ENCODE measurements around the gene STK16. TPM values are rescaled to one million over a fixed set of nuclear protein-coding genes. Genes with fewer than 3 reads are reported as not detected.

STK16 gene
- total RNA-seq, 2 experiments from 2014 or later = 34.4 to 35.4 TPM

DNA sequence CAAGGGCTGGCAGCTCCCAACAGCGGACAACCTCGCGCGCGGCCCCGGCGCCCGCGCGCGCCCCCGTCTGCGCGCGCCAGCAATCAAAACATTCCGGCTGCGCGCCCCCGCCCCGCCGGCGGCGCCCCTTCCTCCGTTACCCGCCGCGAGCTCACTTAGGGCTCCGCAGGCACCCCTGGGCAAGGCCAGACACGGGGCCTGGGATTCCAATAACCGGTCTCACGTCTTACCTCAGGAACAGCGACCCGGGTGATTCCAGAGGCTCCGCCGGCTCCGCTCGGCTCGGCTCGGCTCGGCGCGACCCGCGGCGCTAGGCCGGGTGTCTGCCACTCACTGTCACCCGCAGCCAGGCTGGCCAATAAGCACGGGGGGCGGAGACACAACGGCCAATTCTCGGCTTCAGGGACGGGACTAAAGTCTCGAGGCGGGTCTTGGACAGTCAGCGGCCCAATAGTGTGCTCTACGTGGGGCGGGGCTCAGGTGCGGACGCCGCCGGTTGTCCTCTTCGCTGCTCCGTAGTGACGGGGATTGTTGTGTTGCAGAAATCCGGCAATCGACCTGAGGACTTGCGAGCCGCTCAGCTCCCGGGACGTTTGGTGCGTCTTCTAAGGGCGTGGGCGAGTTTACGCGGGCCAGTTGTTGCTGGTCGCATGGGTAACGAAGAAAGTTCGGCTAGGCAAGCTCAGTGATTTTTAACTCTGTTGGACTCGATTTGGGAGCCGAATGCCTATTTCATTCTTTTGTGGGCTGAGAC lies 15.8 kb upstream of the STK16 start, which contains the start of the genes ANKZF1 and ATG9A:
Gene ANKZF1 (plus strand): TSS at position 502 of the 754 bp plus-strand sequence. CDS start 452 bp downstream, outside the sequence.
Gene ATG9A (minus strand): TSS at position 332 of the 754 bp plus-strand sequence. CDS start 1,612 bp downstream, outside the sequence.
- peaks cover 39% of the 10 kb centered on the region for H3K4me1 Mint-ChIP-seq (ENCODE audit: low read depth)
- peak; percentile 98 for ATAC-seq

GRCh38 chr2:219230059-219230540 lies 15.2 kb upstream of the STK16 start:
- CTCF ChIA-PET = interaction anchor here (0.8 to 3.0 kb wide), 16 partner anchors 9 to 250 kb away, joined by 3 to 15 read pairs (median 5); partner anchors contain the start of genes ABCB6, CNPPD1, DNAJB2 and GLB1L
- Mint-ChIP-seq H3K4me3 (peak overlapping the region; percentile 95), H3K4me1 (ENCODE audit: low read depth) (peaks cover 39% of the 10 kb centered on the region), H3K36me3 (ENCODE audit: low read depth) (peaks cover 73% of the 10 kb centered on the region), H3K27me3 (no peaks in the 10 kb centered on the region), H3K27ac (peak overlapping the region; percentile 97), H3K9me3 (no peaks in the 10 kb centered on the region)
- ATAC-seq = peak; percentile 14
- DNase-seq = peak; percentile 71
- no peak for TF ChIP-seq CTCF (IDR thresholded peaks at IDR 0.05)
- intact Hi-C loops (cut with micrococcal nuclease) = no loop called here
- POLR2A ChIA-PET = interaction anchor here (1.0 to 9.9 kb wide), 14 partner anchors 11 to 571 kb away, joined by 3 to 239 read pairs (median 6); partner anchors contain the start of genes ABCB6, BCS1L, CNPPD1 and DNAJB2

More for the DNA sequence above, 15.8 kb upstream of the STK16 start, which contains the start of the genes ANKZF1 and ATG9A:
- H3K27me3 Mint-ChIP-seq = no peaks in the 10 kb centered on the region
- no peak for TF ChIP-seq CTCF (IDR thresholded peaks at IDR 0.05)
- intact Hi-C loops (cut with micrococcal nuclease) = loop anchor here (5.0 kb wide), 1 partner anchor 68 kb away; no protein-coding TSS in a partner anchor
- H3K9me3 Mint-ChIP-seq = no peaks in the 10 kb centered on the region
- H3K27ac Mint-ChIP-seq = peak within 1 kb of the TSS; percentile 97
- H3K4me3 Mint-ChIP-seq = peak within 1 kb of the TSS; percentile 95
- peaks cover 74% of the 10 kb centered on the region for H3K36me3 Mint-ChIP-seq (ENCODE audit: low read depth)
- DNase-seq = peak; percentile 100
- ChIA-PET CTCF (interaction anchor here (0.8 to 3.0 kb wide), 16 partner anchors 10 to 249 kb away, joined by 3 to 15 read pairs (median 5); partner anchors contain the start of genes ABCB6, CNPPD1, DNAJB2 and GLB1L), POLR2A (interaction anchor here (0.6 to 9.9 kb wide), 17 partner anchors 11 to 570 kb away, joined by 3 to 239 read pairs (median 4); partner anchors contain the start of genes ABCB6, BCS1L, CNPPD1 and DNAJB2)

DNA sequence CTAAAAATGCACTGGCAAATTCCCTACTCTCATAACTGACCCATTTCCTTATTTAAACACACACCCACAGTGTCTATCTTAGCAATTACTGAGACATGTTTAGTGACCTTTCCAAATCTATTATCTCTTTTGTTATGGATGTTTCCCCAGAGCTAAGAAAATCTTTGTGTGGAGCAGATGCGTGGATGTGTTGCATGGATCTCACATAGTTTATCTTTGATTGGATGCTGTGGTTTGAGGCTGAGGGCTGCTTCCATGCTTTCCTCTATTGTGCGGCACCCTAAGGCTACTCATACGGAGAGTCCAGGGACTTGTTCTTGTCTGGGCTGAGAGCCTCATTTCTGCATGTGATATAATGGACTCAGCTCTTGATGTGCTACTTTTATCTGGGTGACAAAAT lies 10.9 kb upstream of the STK16 start:
- POLR2A ChIA-PET = interaction anchor here (1.3 to 9.9 kb wide), 2 partner anchors 12 to 15 kb away, joined by 6 to 239 read pairs; partner anchors contain the start of genes ABCB6, GLB1L, STK16 and TUBA4A
- Mint-ChIP-seq H3K27me3 (no peaks in the 10 kb centered on the region), H3K4me1 (ENCODE audit: low read depth) (peaks cover 19% of the 10 kb centered on the region), H3K36me3 (ENCODE audit: low read depth) (peaks cover 76% of the 10 kb centered on the region), H3K27ac (no peak overlapping the region), H3K4me3 (no peak overlapping the region), H3K9me3 (no peaks in the 10 kb centered on the region)
- CTCF ChIA-PET = interaction anchor here (0.6 to 1.1 kb wide), 2 partner anchors 45 to 161 kb away, joined by 3 read pairs; partner anchors contain the start of gene DNAJB2
- ATAC-seq (no peak), DNase-seq (no peak)
- TF ChIP-seq CTCF (IDR thresholded peaks at IDR 0.05) = no peak
- intact Hi-C loops (cut with micrococcal nuclease) = no loop called here

- peak overlapping the region; percentile 66 for H3K4me3 Mint-ChIP-seq
- H3K9me3 Mint-ChIP-seq = no peaks in the 10 kb centered on the region
- TF ChIP-seq CTCF (IDR thresholded peaks at IDR 0.05) = no peak
- no peak for ATAC-seq
- ChIA-PET CTCF (interaction anchor here (3.0 kb wide), 1 partner anchor 12 kb away, joined by 10 read pairs; no protein-coding TSS in a partner anchor), POLR2A (interaction anchor here (1.3 to 19.2 kb wide), 3 partner anchors 11 to 24 kb away, joined by 6 to 239 read pairs (median 35); partner anchors contain the start of genes ABCB6, ANKZF1, ATG9A and TUBA4A)
- peak overlapping the region; percentile 32 for H3K27ac Mint-ChIP-seq
- H3K36me3 Mint-ChIP-seq (ENCODE audit: low read depth) = peaks cover 21% of the 10 kb centered on the region
- H3K27me3 Mint-ChIP-seq = no peaks in the 10 kb centered on the region
- DNase-seq = no peak
- peaks cover 42% of the 10 kb centered on the region for H3K4me1 Mint-ChIP-seq (ENCODE audit: low read depth)
- intact Hi-C loops (cut with micrococcal nuclease) = no loop called here
These were observed 2.0 kb upstream of the STK16 start for GRCh38 chr2:219243291-219243761.
